Renal pelvis (tissue), 4 donors: Measurements from ENCODE around the gene SLC13A5. TPM values are rescaled to one million over a fixed set of nuclear protein-coding genes. Genes with fewer than 3 reads are reported as not detected.

ENCODE experiments used
- DNase-seq: peaks from one replicate; pipeline ENCODE4 v3.0.0-alpha.2; 2013
- polyA plus RNA-seq, 3 donors: library from polyadenylated mRNA; unstranded; fragments of 120-200 nt; gene quantifications; one replicate each; pipeline ENCODE4 v1.2.1, GENCODE V29; 2013; ENCODE audit not compliant: insufficient read length in 3 of 3

Gene SLC13A5
- polyA plus RNA-seq, 3 donors = 2.7 to 5.1 (median 4.9) TPM

GRCh38 chr17:6639586-6640535, 73.3 kb downstream of the SLC13A5 start:
- no peak for DNase-seq

DNA sequence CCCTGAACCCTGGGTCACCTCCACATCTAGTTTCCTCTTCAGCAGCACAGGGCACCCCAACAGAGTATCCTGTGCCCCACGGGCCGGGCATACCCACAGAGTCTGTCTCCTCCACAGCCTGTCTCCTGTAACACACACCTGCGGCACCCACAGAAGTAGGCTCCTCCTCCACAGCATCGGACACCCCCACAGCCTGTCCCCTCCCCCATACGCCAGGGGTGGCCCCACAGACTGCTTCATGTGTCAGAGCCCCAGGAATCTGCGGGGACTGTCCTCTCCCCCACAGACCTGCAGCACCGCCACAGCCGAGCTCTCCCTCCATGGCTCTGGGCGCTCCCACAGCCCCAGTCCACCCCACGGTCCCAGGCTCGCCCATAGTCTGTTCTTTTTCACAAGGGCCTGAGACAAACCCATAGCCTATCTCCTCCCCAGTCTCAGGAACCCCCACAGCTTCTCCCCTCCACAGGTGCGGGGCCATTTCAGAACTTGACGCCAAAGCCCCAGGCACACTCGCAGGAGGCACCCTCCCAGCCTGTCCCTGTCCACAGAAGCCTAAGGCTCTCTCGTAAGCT, 74.1 kb downstream of the SLC13A5 start:
- no peak for DNase-seq

DNA sequence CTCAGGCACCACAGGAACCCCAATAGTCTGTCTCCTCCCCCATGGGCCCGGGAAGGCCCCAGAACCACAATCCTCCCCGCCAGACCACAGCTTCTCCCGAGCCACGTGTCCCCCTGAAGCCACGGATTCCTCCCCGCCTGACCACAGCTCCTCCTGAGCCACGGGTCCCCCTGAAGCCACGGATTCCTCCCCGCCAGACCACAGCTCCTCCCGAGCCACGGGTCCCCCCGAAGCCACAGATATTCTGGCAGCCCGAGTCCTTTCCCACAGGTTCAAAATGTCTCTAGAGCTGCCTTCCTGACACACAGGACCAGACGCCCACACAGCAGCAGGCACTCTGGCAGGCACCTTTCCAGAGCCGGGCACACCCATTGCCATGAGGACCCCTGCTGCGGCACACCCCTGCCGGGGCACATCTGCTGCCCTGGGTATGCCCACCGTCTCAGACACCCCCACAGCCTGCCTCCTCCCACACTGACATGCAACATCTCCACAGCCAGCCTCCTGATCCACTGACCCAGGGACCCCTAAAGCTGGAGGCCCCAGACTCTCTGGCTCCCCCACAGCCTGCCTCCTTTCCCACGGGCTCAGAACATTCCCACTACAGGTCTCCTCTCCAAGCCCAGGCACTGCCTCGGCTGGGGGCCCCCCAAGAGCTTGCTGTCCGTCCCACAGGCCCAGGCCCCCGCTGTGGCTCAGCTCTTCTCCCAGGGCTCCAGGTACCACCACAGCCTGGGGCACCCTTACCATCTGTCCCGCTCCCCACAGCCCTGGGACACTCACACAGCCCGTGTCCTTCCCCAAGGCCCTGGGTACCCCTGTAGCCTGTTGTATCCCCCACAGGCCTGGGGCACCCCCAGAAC, 74.9 kb downstream of the SLC13A5 start:
- no peak for DNase-seq

- no peak for DNase-seq
Observed at GRCh38 chr17:6637458-6637840, 75.7 kb downstream of the SLC13A5 start.

DNA sequence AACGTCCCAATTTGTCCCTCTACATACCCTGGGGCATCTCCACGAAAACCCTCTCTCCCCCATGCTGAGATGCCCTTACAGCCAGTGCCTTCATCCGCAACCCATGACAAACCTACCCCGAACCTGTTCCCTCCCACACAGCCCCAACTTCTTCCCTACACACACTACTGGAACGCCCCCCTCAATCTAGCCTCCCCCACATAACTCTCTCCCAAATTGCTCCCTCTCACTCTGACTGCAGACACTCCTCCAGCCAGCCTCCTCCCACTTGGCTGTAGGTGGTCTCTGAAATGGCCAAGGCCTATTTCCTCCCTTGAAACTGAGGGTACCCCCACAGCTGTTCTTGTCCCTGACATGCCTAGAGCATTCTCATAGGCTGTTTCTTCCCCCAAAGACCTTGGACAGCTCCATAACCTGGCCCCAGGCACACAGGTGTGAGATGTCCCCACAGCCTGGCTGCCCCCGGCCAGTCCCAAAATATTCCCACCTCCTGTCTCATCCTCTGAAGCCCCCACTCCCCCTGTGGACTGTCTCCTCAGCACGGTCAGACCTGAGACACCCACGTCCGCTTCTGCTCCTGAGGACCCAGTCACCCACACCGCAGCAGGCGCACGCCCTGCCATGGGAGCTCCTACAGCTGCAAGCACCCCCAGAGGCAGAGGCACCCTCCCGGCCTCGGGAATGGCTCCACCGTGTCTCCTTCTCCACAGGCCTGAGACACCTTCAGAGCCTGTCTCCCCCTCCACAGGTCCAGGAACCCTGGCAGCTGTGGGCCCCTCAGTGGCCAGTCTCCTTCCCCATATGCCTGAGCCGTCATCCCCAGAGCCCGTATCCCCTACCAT, 76.3 kb downstream of the SLC13A5 start:
- no peak for DNase-seq

DNA sequence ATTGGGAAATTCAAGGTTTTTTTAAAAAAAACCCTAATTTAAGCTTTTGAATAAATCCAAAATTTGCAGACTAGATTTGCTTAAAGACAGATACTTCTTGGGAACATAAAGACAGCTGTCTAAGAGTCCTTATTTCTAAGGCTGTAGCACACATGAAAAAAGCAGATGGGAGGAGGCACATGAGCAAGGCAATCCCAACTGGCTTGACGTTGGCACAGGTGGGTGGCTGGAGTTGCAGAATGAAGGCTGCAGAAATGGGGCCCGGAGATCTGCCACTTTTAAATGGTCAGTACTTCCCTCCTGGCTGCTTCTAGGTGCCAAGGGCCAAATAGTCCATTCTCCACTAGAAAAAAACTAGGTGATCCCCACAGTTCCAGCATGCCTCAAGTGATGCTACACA, 77.1 kb downstream of the SLC13A5 start:
- DNase-seq = no peak

Other genes with a start within 250 kb of the SLC13A5 start
- gene PITPNM3, start 156.8 kb downstream of the SLC13A5 start, polyA plus RNA-seq = 10 to 100 TPM in 1 of 3 donors, 1 to 10 TPM in 2; 8.2 to 10.0 (median 9.8) TPM
- 10 to 100 TPM; 34.4 to 46.2 (median 41.4) TPM for gene KIAA0753, start 72.7 kb downstream of the SLC13A5 start, polyA plus RNA-seq
- gene TXNDC17, start 72.3 kb downstream of the SLC13A5 start, polyA plus RNA-seq = 100 to 1,000 TPM in 1 of 3 donors, 10 to 100 TPM in 2; 78.7 to 100 (median 94.0) TPM
- gene MED31, start 61.8 kb downstream of the SLC13A5 start, polyA plus RNA-seq = 10 to 100 TPM; 23.5 to 26.1 (median 24.1) TPM
- gene C17orf100, start 61.6 kb downstream of the SLC13A5 start, polyA plus RNA-seq = 10 to 100 TPM in 1 of 3 donors, 1 to 10 TPM in 2; 8.8 to 11.0 (median 9.9) TPM
- 10 to 100 TPM in 2 of 3 donors, 1 to 10 TPM in 1; 4.4 to 25.5 (median 14.9) TPM for gene XAF1, start 42.7 kb upstream of the SLC13A5 start, polyA plus RNA-seq
- under 1 TPM in 2 of 3 donors, not detected in 1; 0.06 to 0.19 TPM for gene FBXO39, start 62.8 kb upstream of the SLC13A5 start, polyA plus RNA-seq
- gene TEKT1, start 118.4 kb upstream of the SLC13A5 start, polyA plus RNA-seq = under 1 TPM; 0.41 to 0.73 (median 0.71) TPM